ENCODE results near the gene FTSJ1. TPM values are rescaled to one million over a fixed set of nuclear protein-coding genes. Genes with fewer than 3 reads are reported as not detected.

The FTSJ1 gene
- total and polyA plus RNA-seq, 2 of the 8 experiments (the other 6 are each of a cell fraction or from before 2014, with no cell fraction given), result 62.4 to 80.4 TPM

DNA sequence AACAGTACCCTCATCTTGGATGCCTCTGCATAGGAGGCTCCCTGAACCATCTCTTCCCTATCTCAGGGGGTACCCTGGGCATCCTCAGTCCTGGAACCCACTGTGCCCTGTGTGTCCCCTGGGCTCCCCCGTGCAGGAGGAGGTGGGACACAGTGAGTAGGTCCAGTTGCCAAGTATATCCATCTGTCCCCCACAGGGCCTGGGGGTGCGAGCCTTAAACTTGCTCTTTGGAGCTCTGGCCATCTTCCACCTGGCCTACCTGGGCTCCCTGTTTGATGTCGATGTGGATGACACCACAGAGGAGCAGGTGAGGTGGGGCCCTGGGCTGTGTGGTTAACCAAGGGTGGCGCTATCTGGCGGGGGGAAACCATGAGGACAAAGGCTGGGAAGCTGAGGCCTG lies 41.0 kb downstream of the FTSJ1 start:
- Histone ChIP-seq H3K9me3 (ENCODE audit: insufficient read depth in 2 of 2, low read depth in 1 of 2, low read length in 1 of 2) (no peaks in the 10 kb centered on the region), H3K27ac (ENCODE audit: low read depth, low read length) (no peak overlapping the region)
- 78% methylated on average over 3 of the region's 5 CpGs; no CpG with 5 or more reads in 1 of the 2 experiments for WGBS, 2 experiments (ENCODE audit: extremely low coverage in 1 of 2, insufficient coverage in 1 of 2, insufficient read length in 1 of 2, insufficient replicate concordance in 2 of 2, low coverage in 1 of 2, low lambda C conversion rate in 2 of 2, missing lambda C conversion rate in 1 of 2)

More for the DNA sequence above, 41.0 kb downstream of the FTSJ1 start:
- Histone ChIP-seq H3K14ac (ENCODE audit: insufficient read length) (no peak overlapping the region), H3K18ac (ENCODE audit: extremely low read depth, low read length) (no peak overlapping the region), H4K5ac (ENCODE audit: insufficient read length, low read depth, low read length) (no peak overlapping the region), H2BK12ac (ENCODE audit: low read depth, low read length) (no peak overlapping the region), H2BK120ac (replicated peaks; ENCODE audit: low read depth, low read length) (no peak overlapping the region), H4K20me1 (replicated peaks in 1 of 2; ENCODE audit: control insufficient read depth in 1 of 2, insufficient read depth in 2 of 2, low read length in 2 of 2) (no peaks in the 10 kb centered on the region), H2AFZ (ENCODE audit: low read length) (no peak overlapping the region), H3K23me2 (ENCODE audit: low read depth, low read length) (no peaks in the 10 kb centered on the region; the same call in 1 of the 2 replicates), H3K36me3 (ENCODE audit: control insufficient read depth in 2 of 4, insufficient read depth in 4 of 4, low read length in 3 of 4) (peaks cover 0 to 2% (median 0%) of the 10 kb centered on the region in 4 experiments; a peak in 3 of 8 replicates), H3K79me1 (ENCODE audit: low read depth, low read length) (no peaks in the 10 kb centered on the region), H3K56ac (replicated peaks; ENCODE audit: insufficient read length, low read depth, low read length) (no peak overlapping the region), H3K27me3 (replicated peaks in 1 of 4; ENCODE audit: control insufficient read depth in 3 of 4, extremely low read depth in 1 of 4, insufficient read depth in 3 of 4, low read length in 3 of 4) (no peaks in the 10 kb centered on the region), H3K4me3 (ENCODE audit: extremely low read depth in 1 of 4, insufficient read depth in 2 of 4, low read depth in 3 of 4, low read length in 4 of 4) (no peak overlapping the region), H3K23ac (ENCODE audit: insufficient read length) (no peak overlapping the region), H4K91ac (replicated peaks; ENCODE audit: insufficient read length, low read length) (no peak overlapping the region), H2BK15ac (ENCODE audit: low read length) (no peak overlapping the region), H3K79me2 (ENCODE audit: control insufficient read depth in 1 of 2, insufficient read depth in 2 of 2, low read length in 2 of 2) (peaks cover 0 to under 1% of the 10 kb centered on the region in 2 experiments; a peak in 2 of 4 replicates), H4K8ac (ENCODE audit: extremely low read depth, insufficient read depth, low read length) (no peak overlapping the region), H2AK5ac (ENCODE audit: low read depth, low read length) (no peak overlapping the region), H3K4ac (replicated peaks; ENCODE audit: insufficient read length, low read depth, low read length) (no peak overlapping the region), H3K9ac (replicated peaks in 1 of 4; ENCODE audit: extremely low read depth in 1 of 4, low read depth in 3 of 4, low read length in 3 of 4) (no peak overlapping the region), H3K4me2 (ENCODE audit: insufficient read depth in 1 of 2, low read depth in 2 of 2, low read length in 2 of 2) (no peak overlapping the region), H3K4me1 (replicated peaks in 1 of 4; ENCODE audit: control insufficient read depth in 3 of 4, insufficient read depth in 4 of 4, low read length in 3 of 4) (no peaks in the 10 kb centered on the region), H2BK20ac (ENCODE audit: low read length) (no peak overlapping the region), H2BK5ac (ENCODE audit: low read depth, low read length) (no peak overlapping the region)
- ChIA-PET CTCF (ENCODE audit: partially characterized antibody) (no interaction called here), POLR2A (ENCODE audit: partially characterized antibody) (no interaction called here)
- no peak for TF ChIP-seq MAFK (IDR thresholded peaks at IDR 0.05; ENCODE audit: low read depth, low read length)
- no peak for TF ChIP-seq EZH2 (IDR thresholded peaks at IDR 0.05; ENCODE audit: low read depth, low read length, severe bottlenecking)
- TF ChIP-seq, protein P1, sequence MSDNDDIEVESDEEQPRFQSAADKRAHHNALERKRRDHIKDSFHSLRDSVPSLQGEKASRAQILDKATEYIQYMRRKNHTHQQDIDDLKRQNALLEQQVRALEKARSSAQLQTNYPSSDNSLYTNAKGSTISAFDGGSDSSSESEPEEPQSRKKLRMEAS (IDR thresholded peaks at IDR 0.05), result no peak
- no peak for TF ChIP-seq SRF (IDR thresholded peaks at IDR 0.05; ENCODE audit: low read depth, low read length)
- TF ChIP-seq POLR2A (IDR thresholded peaks at IDR 0.05; ENCODE audit: control extremely low read depth in 1 of 2, low read depth in 2 of 2, low read length in 2 of 2), result no peak
- no peak for TF ChIP-seq BACH1 (IDR thresholded peaks at IDR 0.05; ENCODE audit: low read length)
- FAIRE-seq (no peak), DNase-seq (ENCODE audit: low read depth in 1 of 2, low spot score in 2 of 2) (no peak)

Measured in H1 (cell line).